Upper lobe of left lung (tissue), 4 donors: ENCODE measurements around the gene MCM7.

Experiments used
- CTCF ChIP-seq, 6 experiments: fragments of 450-650 bp in 4 of 6; fragments of 200-600 bp in 2 of 6; sonication (generic) in 2 of 6; IDR thresholded peaks; one replicate each; pipeline ENCODE4 v1.5.1; 2016 to 2019; ENCODE audit warnings: antibody characterized with exemption in 6 of 6
- EP300 ChIP-seq, 4 donors: sonication (generic); formaldehyde crosslinking; IDR thresholded peaks; one replicate each; pipeline ENCODE4 v1.5.1; 2017; ENCODE audit warnings: antibody characterized with exemption in 4 of 4, control low read depth in 2 of 4
- POLR2A ChIP-seq, 4 donors: fragments of 450-650 bp; IDR thresholded peaks; one replicate each; pipeline ENCODE4 v1.5.1; 2016 to 2017; ENCODE audit warnings: antibody characterized with exemption in 4 of 4, mild to moderate bottlenecking in 2 of 4
- POLR2AphosphoS5 ChIP-seq, 2 donors: sonication (generic); formaldehyde crosslinking; IDR thresholded peaks; one replicate each; pipeline ENCODE4 v1.5.1; 2017; ENCODE audit warnings: antibody characterized with exemption in 2 of 2

- TF ChIP-seq EP300 (IDR thresholded peaks at IDR 0.05) (no peak), CTCF (IDR thresholded peaks at IDR 0.05) (no peak), POLR2A (IDR thresholded peaks at IDR 0.05) (no peak), POLR2AphosphoS5 (IDR thresholded peaks at IDR 0.05) (no peak)
These were observed 10.7 kb upstream of the MCM7 start for GRCh38 chr7:100111914-100112313.
